DMS153 treated with DMSO at 0.1 percent for 48 hours (cell line): Measurements from ENCODE around the gene NUDT3.
"Not testable (repeated sequence)": the region's sequence is repeated elsewhere in the genome, so short reads cannot be mapped to it uniquely, and the experiment has no call there.

Experiments used
- DNase-seq: peaks from one replicate; lab custom pipeline; 2025; ENCODE audit not compliant: unreplicated experiment; lab: John Stamatoyannopoulos, UW

NUDT3 gene

GRCh38 chr6:34392497-34393190, at the start of gene NUDT3:
NUDT3 (minus strand) TSS chr6:34392669; CDS start chr6:34392362, 307 bp downstream.
- peak; percentile 90 for DNase-seq

GRCh38 chr6:34441526-34441925, 49.1 kb upstream of the NUDT3 start:
- no peak for DNase-seq

GRCh38 chr6:34439442-34439841, 47.0 kb upstream of the NUDT3 start:
- no peak for DNase-seq

GRCh38 chr6:34438705-34439104, 46.2 kb upstream of the NUDT3 start:
- DNase-seq, result no peak

- DNase-seq, result no peak
Measured at GRCh38 chr6:34437644-34437970, 45.1 kb upstream of the NUDT3 start.

GRCh38 chr6:34436803-34437643, 44.6 kb upstream of the NUDT3 start:
- DNase-seq, result no peak

GRCh38 chr6:34435916-34436315, 43.4 kb upstream of the NUDT3 start:
- no peak for DNase-seq

- DNase-seq, result peak; percentile 91
Measured at GRCh38 chr6:34425498-34426410, 33.3 kb upstream of the NUDT3 start, which contains the start of gene RPS10. RPS10 (minus strand) TSS chr6:34426069; CDS start chr6:34425221, 848 bp downstream.

- DNase-seq, result no peak
Measured at GRCh38 chr6:34425132-34425497, 32.6 kb upstream of the NUDT3 start.

- DNase-seq, result no peak
Measured at GRCh38 chr6:34424200-34425131, 32.0 kb upstream of the NUDT3 start.

- no peak for DNase-seq
Measured at GRCh38 chr6:34423254-34423653, 30.8 kb upstream of the NUDT3 start.

GRCh38 chr6:34418367-34418766, 25.9 kb upstream of the NUDT3 start:
- DNase-seq, result no peak

GRCh38 chr6:34416877-34417371, 24.5 kb upstream of the NUDT3 start:
- no peak for DNase-seq

- DNase-seq, result peak; percentile 11
Measured at GRCh38 chr6:34414999-34415858, 22.8 kb upstream of the NUDT3 start.

- DNase-seq, result no peak
Measured at GRCh38 chr6:34412643-34413214, 20.3 kb upstream of the NUDT3 start.

GRCh38 chr6:34412016-34412415, 19.5 kb upstream of the NUDT3 start:
- DNase-seq, result no peak

GRCh38 chr6:34407915-34408314, 15.4 kb upstream of the NUDT3 start:
- not testable (repeated sequence) for DNase-seq

GRCh38 chr6:34396518-34396917, 4.0 kb upstream of the NUDT3 start:
- no peak for DNase-seq

- DNase-seq, result no peak
Measured at GRCh38 chr6:34393966-34394305, 1.5 kb upstream of the NUDT3 start.
